Stimulated activated CD4-positive, alpha-beta T cell treated with anti-CD3 and anti-CD28 coated beads, Interleukin-1b, Interleukin-23, amount 100 ng/mL, for 1 hour (primary cell): ENCODE results near the gene CDIP1.

Source experiments
- DNase-seq, 2 donors: peaks; one replicate each; pipeline ENCODE4 v3.0.0-alpha.2; 2020; ENCODE audit warnings: low read depth in 2 of 2

Gene CDIP1

GRCh38 chr16:4539716-4540284 is 1.2 kb upstream of the CDIP1 start:
- no peak for DNase-seq

DNA sequence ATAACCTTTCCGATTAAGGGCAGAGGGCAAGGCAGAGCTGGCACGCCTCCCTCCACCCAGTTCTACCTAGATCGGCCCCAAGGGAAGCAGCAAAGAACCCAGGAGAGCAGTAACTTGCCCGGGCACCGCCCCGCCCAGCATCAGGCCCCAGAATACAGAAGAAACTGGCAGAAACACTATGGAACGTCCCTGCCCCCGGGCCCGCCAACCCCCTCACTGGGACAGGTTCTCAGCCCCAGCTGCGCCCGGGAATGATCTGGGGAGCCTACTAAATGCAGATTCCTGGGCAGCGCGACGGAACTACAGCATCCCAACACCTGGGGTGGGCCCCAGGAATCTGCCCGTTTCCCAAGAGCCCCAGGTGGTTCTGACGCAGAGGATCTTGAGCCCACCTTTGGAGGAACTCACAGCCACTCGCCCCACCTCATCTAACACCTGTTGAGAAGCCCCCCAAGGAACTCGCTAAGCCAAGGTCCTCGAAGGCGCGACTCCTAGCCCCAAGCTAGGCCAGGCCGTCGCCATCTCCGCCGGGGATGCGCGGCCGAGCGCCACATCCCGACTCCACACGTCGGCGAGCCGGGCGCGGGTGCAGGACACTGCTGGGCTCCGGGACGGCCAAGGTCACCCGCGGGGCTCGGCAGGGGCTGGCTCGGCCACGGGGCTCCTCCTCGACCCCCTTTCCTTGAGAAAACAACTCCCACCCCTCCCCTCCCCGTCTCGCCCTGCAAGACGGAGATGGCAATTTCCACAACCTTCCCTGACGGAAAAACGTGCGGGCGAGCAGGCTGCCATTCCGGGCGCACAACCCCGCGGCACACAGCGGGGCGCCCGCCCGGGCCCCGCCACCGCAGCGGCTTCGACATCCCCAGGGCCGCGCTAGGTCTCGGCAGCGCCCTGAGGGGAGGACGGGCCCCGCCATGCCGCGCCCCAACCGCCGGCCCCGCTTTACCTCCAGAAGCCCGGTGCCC is 913 bp downstream of the CDIP1 start:
- DNase-seq: no peak

DNA sequence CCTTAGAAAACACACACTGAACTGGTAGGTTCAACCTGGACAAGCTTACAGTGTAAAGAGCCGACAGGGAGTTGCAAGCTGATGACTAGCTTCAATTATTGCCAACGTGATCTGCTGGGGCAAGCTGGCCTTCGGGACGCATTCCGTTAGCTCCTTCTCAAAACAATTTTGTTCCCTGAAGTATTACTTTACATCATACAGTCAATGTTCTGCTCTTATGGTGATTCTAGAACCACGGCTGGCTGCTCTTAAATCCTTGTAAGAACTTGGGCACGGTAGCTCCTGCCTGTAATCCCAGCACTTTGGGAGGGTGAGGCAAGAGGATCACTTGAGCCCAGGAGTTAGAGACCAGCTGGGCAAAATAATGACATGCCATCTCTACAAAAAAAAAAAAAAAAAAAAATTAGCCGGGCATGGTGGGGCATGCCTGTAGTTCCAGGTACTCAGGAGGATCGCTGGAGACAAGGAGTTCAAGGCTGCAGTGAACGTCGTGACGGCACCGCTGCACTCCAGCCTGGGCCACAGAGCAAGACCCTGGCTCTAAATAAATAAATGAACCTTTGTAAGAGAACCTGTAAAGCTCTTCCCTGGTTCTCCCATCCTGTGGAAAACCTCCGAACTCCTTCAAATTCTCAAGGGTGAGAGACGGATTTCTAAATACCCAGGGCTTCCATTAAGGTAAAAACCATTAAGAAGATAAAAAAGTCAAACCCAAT is 2.0 kb downstream of the CDIP1 start:
- no peak for DNase-seq

- no peak for DNase-seq
These were observed 2.9 kb downstream of the CDIP1 start for GRCh38 chr16:4535627-4536108.

DNA sequence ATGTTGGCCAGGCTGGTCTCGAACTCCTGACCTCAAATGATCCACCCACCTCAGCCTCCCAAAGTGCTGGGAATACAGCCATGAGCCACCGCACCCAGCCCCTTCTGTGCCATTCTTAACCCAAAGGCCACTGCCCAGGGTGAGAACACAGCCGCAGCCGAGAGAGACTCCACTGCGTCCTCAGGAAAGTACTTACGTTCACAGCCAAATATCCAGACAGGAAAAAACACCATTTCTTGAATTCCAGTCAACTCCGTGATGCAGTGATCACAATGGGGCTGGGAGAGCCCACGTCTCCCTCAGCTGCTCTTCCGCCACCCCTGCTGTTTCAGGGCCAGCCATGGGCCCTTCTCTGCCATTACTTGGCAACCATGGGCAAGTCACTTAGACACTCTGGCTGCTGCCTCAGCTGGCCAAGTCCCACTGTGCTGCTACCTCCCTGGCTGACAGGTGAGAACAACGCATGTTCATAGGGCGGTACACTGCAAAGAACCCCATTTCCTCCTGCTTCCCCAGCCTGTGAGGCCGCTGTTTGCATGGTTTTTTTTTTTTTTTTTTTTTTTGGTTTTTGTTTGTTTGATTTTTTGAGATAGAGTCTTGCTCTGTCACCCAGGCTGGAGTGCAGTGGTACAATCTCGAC is 4.3 kb downstream of the CDIP1 start:
- no peak for DNase-seq

- no peak for DNase-seq
These were observed 5.1 kb downstream of the CDIP1 start for GRCh38 chr16:4533490-4533889.

DNA sequence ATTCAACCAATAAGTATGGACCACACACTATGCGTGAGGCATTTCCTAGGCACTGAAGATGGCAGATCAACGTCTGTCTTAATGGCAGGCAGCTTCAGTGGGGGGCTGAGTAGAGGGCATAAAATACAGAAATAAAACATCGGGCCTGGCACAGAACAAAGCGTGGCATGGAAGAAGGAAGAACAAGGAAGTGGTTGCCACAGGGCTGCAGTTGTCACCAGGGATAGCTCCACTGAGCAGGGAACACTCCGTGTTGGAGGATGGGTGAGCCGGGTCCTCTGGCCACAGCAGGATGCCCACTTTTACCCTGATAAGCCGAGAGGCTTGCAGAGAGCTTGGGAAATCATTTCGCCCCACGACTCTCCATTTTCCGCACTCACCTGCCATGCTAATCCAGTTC is 6.3 kb downstream of the CDIP1 start:
- DNase-seq: no peak

- DNase-seq: no peak
These were observed 6.8 kb downstream of the CDIP1 start for GRCh38 chr16:4531811-4532210.

DNA sequence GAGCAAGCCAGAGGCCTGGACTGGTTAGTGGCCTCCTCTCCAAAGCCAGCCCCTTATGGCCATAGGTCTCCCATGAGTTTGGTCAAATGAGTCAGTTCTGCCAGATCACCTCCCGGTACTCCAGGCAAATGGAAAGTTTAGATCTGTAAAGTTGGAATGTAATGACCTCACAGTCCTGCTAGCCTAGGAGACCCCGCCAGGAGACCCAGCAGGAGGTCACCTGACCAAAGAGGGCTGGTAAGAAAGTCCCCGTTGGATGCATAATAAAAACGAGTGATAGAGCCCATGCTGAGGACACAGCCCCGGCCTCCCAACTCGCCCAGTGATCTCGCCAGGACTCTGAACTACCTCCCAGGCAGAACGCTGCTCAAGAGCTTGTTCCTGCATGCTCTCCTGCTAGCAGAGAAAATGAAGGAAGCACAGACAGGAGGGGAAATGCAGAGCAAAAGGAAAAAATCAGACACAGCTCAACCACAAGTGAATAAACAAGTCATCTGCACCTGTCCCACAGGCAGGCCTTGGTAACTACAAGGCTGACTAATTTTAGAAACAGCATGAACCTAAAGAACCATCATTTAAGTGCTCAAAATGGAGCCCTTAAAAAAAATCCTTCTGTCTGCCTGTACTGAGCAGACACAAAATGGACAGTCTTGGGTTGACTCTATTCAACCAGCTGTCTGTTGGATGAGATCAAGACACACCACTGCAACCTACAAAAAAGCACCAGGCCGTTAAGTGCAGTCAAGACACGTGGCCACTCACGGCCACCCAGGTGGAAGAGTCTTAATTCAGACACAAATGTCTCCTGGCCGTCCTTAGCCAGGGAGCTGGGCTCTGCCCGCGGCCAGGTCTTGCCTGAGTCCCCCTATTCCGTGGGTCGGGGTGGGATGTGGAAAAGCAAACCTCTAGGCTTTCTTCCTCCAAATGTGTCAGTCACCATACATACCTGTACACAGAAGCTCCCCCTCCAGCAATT is 9.2 kb downstream of the CDIP1 start:
- no peak for DNase-seq

GRCh38 chr16:4525634-4526277 is 12.8 kb downstream of the CDIP1 start:
- no peak for DNase-seq

- no peak for DNase-seq
These were observed 13.5 kb downstream of the CDIP1 start for GRCh38 chr16:4525069-4525468.

- no peak for DNase-seq
These were observed 14.0 kb downstream of the CDIP1 start for GRCh38 chr16:4524571-4524970.

GRCh38 chr16:4523686-4524085 is 14.9 kb downstream of the CDIP1 start:
- no peak for DNase-seq

DNA sequence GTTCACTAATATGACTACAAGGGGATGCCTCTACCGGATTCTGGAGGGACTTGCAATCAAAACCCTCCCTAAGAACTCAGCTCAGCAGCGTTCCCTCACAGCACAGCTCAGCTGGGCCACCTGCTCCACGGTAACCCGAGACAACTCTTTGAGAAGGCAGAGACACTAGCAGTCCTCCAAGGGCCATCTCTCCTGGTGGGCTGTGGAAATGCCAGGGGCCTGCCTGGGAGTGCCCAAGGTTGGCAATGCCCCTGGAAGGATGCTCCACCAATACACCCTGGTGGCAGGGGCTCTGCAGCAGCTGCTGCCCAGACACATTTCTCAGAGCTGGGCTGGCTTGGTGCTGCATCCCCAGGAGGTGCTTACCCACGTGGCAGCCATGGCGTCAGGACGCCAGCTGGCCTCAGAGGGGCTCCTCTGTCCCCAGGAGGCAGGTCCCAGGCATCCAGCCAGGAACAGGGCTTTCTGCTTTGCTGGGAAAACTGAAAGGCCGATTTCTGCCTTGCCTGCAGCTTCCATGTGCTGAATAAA is 16.5 kb downstream of the CDIP1 start:
- DNase-seq: no peak

DNA sequence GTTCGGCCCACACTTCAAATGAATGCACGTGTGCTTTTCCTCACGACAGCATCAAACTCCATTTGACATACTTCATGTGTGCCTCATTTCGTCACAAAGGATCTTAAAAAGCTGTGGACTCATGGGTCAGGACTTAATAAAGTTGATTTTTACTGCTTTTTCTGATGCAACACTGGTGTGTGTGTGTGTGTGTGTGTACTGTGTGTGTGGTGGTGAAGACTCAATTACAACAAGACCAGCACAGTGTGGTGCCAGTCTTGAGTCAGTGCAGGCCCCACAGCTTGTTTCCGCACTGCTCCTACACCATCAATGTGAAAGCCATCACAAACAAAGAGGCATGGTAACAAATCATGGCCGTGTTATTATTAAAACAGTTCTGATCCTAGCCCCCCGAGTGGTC is 17.7 kb downstream of the CDIP1 start:
- DNase-seq: no peak

DNA sequence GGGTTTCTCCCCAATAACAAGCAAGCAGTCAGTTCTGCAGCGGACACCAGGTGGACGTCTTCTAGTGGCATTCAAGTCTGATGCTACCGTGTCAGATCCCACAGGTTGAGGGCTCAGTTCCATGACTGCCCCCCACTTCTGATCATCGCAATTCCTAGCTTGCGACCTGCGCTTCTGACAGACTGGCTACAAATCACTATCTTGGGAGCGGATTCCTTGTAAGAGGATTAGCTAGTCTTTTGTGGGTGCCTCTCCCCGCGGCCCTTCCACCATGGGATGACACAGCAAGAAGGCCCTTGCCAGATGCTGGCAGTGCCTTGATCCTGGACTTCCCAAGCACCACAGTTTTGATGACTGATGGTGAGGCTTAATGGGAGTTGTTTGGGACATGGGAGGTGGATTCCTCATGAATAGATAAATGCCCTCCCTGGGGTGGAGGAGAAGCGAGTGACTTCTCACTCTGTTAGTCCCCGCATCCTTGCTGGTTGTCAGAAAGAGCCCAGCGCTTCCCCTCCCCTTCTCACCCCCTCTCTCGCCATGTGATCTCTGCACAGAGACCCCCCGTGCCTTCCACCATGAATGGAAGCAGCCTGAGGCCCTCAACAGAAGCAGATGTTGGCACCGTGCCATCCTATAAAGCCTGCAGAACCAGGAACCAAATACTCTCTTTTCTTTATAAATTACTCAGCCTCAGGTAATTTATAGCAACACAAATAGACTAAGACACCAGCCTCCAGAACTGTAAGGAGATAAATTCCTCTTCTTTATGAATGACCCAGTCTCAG is 19.1 kb downstream of the CDIP1 start:
- no peak for DNase-seq

DNA sequence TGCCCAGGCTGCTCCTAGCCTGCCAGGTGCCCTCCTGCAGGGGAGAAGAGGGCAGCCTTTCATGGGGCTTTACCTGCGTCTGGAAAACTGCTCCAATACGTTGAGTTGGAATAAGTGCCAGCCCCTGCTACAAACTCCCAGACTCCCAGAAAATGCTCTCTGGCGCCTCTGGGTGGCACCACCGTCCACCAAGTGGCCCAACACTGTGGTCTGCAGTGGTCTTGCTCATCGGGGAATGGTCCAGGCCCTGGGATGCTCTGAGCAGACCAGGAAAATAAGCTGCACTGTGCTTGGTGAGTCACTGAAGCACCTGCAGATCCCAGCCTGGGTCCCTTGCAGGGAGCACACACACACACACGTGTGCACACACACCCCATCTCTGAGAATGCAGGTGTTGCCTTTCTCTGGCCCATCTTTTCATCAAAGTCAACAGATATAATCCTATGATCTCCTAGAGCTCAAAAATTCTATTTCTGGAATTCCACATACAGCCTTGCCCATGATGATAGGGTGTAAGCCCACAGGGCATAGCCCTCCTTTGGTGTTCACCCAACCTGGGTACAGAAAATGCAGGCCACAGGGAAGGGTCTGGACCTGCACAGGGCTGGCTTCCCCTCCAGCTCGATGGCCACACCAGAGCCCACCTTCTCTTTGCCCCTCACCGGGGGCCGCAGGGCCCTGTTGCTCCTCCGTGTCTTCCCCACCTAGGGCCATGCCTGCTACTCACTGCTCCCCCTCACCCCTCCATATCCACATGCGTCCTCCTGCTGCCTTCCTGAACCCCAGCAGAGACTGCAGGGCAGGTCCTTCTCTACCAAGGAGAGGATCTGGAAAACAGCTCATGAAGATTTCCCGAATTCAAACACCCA is 20.5 kb downstream of the CDIP1 start:
- DNase-seq: no peak

- DNase-seq: no peak
These were observed 22.9 kb downstream of the CDIP1 start for GRCh38 chr16:4515611-4516233.
